HG03571 (cell line): ENCODE measurements around the gene NOXO1.
"Not testable (repeated sequence)": the region's sequence is repeated elsewhere in the genome, so short reads cannot be mapped to it uniquely, and the experiment has no call there.

ENCODE experiments used
- ATAC-seq: cut with Tn5 transposase; IDR thresholded peaks from one replicate; pipeline ENCODE4 v1.9.1; 2021; ENCODE audit not compliant: unreplicated experiment

NOXO1 gene

GRCh38 chr16:2011726-2012125 lies 30.5 kb upstream of the NOXO1 start:
- not testable (repeated sequence) for ATAC-seq

- ATAC-seq = peak; percentile 70
Observed at GRCh38 chr16:2009791-2010510, 28.7 kb upstream of the NOXO1 start, which contains the start of gene ZNF598. Gene ZNF598, minus strand, starts transcription at chr16:2009821.

- ATAC-seq = peak; percentile 31
Observed at GRCh38 chr16:2009164-2009711, 28.0 kb upstream of the NOXO1 start.

GRCh38 chr16:2008631-2009163 lies 27.4 kb upstream of the NOXO1 start:
- ATAC-seq = no peak

- ATAC-seq = no peak
Observed at GRCh38 chr16:2008009-2008526, 26.8 kb upstream of the NOXO1 start.

- ATAC-seq = no peak
Observed at GRCh38 chr16:2007081-2007836, 26.0 kb upstream of the NOXO1 start.

GRCh38 chr16:2006317-2006716 lies 25.0 kb upstream of the NOXO1 start:
- no peak for ATAC-seq

GRCh38 chr16:2005646-2006045 lies 24.4 kb upstream of the NOXO1 start:
- ATAC-seq = no peak

- ATAC-seq = no peak
Observed at GRCh38 chr16:2004795-2005517, 23.7 kb upstream of the NOXO1 start.

- ATAC-seq = peak; percentile 48
Observed at GRCh38 chr16:2003827-2004641, 22.8 kb upstream of the NOXO1 start.

GRCh38 chr16:2003231-2003826 lies 22.1 kb upstream of the NOXO1 start:
- no peak for ATAC-seq

- ATAC-seq = no peak
Observed at GRCh38 chr16:2002406-2003230, 21.3 kb upstream of the NOXO1 start.

GRCh38 chr16:2001456-2002355 lies 20.4 kb upstream of the NOXO1 start:
- ATAC-seq = no peak

GRCh38 chr16:2001035-2001434 lies 19.8 kb upstream of the NOXO1 start:
- no peak for ATAC-seq

GRCh38 chr16:1999866-2000514 lies 18.7 kb upstream of the NOXO1 start:
- ATAC-seq = no peak

- no peak for ATAC-seq
Observed at GRCh38 chr16:1998852-1999801, 17.9 kb upstream of the NOXO1 start.
